ENCODE data around the gene TGFBRAP1.

TGFBRAP1 gene

GRCh38 chr2:105325389-105325963 lies 4.1 kb downstream of the TGFBRAP1 start:
- TF ChIP-seq MAX (IDR thresholded peaks at IDR 0.05; ENCODE audit: low read depth, low read length) (no peak), POLR2A (IDR thresholded peaks at IDR 0.05; ENCODE audit: extremely low read depth, insufficient read length) (no peak)
- no peak overlapping the region for H3K4me3 ChIP-seq (ENCODE audit: low read depth, low read length)
- no peak for DNase-seq (ENCODE audit: low read depth)

GRCh38 chr2:105324732-105325131 lies 4.8 kb downstream of the TGFBRAP1 start:
- no peak overlapping the region for H3K4me3 ChIP-seq (ENCODE audit: low read depth, low read length)
- TF ChIP-seq CTCF (IDR thresholded peaks at IDR 0.05; ENCODE audit: low read depth, low read length) (no peak), MAX (IDR thresholded peaks at IDR 0.05; ENCODE audit: low read depth, low read length) (no peak), POLR2A (IDR thresholded peaks at IDR 0.05; ENCODE audit: extremely low read depth, insufficient read length) (no peak), MYC (IDR thresholded peaks at IDR 0.05; ENCODE audit: low read depth, low read length) (no peak)
- no peak for DNase-seq (ENCODE audit: low read depth)

- peak; percentile 52 for DNase-seq (ENCODE audit: low read depth)
- TF ChIP-seq MYC (IDR thresholded peaks at IDR 0.05; ENCODE audit: low read depth, low read length) (no peak), MAX (IDR thresholded peaks at IDR 0.05; ENCODE audit: low read depth, low read length) (no peak), POLR2A (IDR thresholded peaks at IDR 0.05; ENCODE audit: extremely low read depth, insufficient read length) (no peak), CTCF (IDR thresholded peaks at IDR 0.05; ENCODE audit: low read depth, low read length) (no peak)
- H3K4me3 ChIP-seq (ENCODE audit: low read depth, low read length): no peak overlapping the region
These were observed 5.4 kb downstream of the TGFBRAP1 start for GRCh38 chr2:105324101-105324500.

- no peak overlapping the region for H3K4me3 ChIP-seq (ENCODE audit: low read depth, low read length)
- TF ChIP-seq CTCF (IDR thresholded peaks at IDR 0.05; ENCODE audit: low read depth, low read length): no peak
- TF ChIP-seq MAX (IDR thresholded peaks at IDR 0.05; ENCODE audit: low read depth, low read length): no peak
- TF ChIP-seq POLR2A (IDR thresholded peaks at IDR 0.05; ENCODE audit: extremely low read depth, insufficient read length): no peak
- TF ChIP-seq MYC (IDR thresholded peaks at IDR 0.05; ENCODE audit: low read depth, low read length): no peak
- DNase-seq (ENCODE audit: low read depth): no peak
These were observed 6.4 kb downstream of the TGFBRAP1 start for GRCh38 chr2:105323111-105323510.

- H3K4me3 ChIP-seq (ENCODE audit: low read depth, low read length): no peak overlapping the region
- DNase-seq (ENCODE audit: low read depth): no peak
- TF ChIP-seq MYC (IDR thresholded peaks at IDR 0.05; ENCODE audit: low read depth, low read length) (no peak), MAX (IDR thresholded peaks at IDR 0.05; ENCODE audit: low read depth, low read length) (no peak), POLR2A (IDR thresholded peaks at IDR 0.05; ENCODE audit: extremely low read depth, insufficient read length) (no peak), CTCF (IDR thresholded peaks at IDR 0.05; ENCODE audit: low read depth, low read length) (no peak)
These were observed 7.5 kb downstream of the TGFBRAP1 start for GRCh38 chr2:105321875-105322646.

GRCh38 chr2:105320651-105321215 lies 8.8 kb downstream of the TGFBRAP1 start:
- TF ChIP-seq CTCF (IDR thresholded peaks at IDR 0.05; ENCODE audit: low read depth, low read length) (no peak), MYC (IDR thresholded peaks at IDR 0.05; ENCODE audit: low read depth, low read length) (no peak), MAX (IDR thresholded peaks at IDR 0.05; ENCODE audit: low read depth, low read length) (no peak), POLR2A (IDR thresholded peaks at IDR 0.05; ENCODE audit: extremely low read depth, insufficient read length) (no peak)
- H3K4me3 ChIP-seq (ENCODE audit: low read depth, low read length): no peak overlapping the region
- no peak for DNase-seq (ENCODE audit: low read depth)
